ENCODE data around the gene DNAJC4.

DNAJC4 gene

GRCh38 chr11:64226507-64227051, 3.8 kb upstream of the DNAJC4 start:
- TF ChIP-seq, protein P1, sequence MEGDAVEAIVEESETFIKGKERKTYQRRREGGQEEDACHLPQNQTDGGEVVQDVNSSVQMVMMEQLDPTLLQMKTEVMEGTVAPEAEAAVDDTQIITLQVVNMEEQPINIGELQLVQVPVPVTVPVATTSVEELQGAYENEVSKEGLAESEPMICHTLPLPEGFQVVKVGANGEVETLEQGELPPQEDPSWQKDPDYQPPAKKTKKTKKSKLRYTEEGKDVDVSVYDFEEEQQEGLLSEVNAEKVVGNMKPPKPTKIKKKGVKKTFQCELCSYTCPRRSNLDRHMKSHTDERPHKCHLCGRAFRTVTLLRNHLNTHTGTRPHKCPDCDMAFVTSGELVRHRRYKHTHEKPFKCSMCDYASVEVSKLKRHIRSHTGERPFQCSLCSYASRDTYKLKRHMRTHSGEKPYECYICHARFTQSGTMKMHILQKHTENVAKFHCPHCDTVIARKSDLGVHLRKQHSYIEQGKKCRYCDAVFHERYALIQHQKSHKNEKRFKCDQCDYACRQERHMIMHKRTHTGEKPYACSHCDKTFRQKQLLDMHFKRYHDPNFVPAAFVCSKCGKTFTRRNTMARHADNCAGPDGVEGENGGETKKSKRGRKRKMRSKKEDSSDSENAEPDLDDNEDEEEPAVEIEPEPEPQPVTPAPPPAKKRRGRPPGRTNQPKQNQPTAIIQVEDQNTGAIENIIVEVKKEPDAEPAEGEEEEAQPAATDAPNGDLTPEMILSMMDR (IDR thresholded peaks at IDR 0.05; ENCODE audit: borderline replicate concordance, control extremely low read depth, extremely low read depth, insufficient read depth, missing control alignments), result no peak
- in situ Hi-C loops (cut with MboI; ENCODE audit: low sequenced_read_pairs, unreplicated experiment), result no loop called here
- DNase-seq (ENCODE audit: low spot score), result peak; percentile 84

DNA sequence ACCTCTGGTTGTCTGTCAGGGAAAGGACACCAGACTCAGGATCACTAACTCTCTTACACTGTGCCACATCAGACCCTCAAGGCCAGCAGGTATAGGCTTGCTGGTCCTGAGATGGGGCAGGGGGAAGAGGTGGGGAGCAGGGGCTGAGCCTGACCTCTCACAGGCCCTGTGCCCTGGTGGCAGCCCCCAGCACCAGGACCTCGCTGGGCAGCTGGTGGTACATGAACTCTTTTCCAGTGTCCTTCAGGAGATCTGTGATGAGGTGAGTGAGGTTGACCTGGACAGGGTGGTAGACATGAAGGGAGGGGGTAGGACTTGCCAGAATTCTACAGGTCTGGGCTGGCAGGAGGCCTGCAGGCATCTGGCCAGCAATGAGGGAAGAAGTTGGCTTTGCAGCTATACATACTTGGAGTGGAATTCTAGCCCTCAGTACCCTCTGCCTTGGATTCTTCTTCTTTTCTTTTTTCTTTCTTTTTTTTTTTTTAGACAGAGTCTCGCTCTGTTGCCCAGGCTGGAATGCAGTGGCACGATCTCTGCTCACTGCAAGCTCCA, 2.9 kb upstream of the DNAJC4 start:
- in situ Hi-C loops (cut with MboI; ENCODE audit: low sequenced_read_pairs, unreplicated experiment), result no loop called here
- no peak for DNase-seq (ENCODE audit: low spot score)
- TF ChIP-seq, protein P1 (IDR thresholded peaks at IDR 0.05; ENCODE audit: borderline replicate concordance, control extremely low read depth, extremely low read depth, insufficient read depth, missing control alignments), result no peak

DNA sequence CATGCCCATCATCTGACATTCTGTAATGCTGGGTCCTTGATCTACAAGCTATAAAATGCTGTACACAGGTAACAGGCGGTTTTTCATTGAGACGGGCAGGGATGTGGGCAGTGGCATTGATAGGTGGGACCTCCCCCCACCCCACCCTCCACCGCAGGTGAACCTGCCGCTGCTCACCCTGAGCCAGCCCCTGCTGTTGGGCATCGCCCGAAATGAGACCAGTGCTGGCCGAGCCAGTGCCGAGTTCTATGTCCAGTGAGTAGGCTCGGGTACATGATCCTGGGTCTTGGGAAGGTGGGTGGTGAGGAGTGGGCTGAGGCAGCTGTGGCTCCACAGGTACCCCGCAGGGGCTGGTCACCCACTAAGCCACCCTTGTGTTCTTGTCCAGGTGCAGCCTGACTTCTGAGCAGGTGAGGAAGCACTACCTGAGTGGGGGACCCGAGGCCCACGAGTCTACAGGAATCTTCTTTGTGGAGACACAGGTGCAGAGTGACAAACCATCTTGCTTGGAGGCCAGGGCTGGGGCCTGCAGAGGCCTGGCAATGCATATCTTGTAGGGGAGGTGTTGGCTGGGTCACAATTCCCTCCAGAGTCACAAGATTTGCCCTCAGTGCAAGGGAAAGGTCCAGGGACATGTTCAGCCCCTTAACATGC, 1.1 kb upstream of the DNAJC4 start:
- no peak for DNase-seq (ENCODE audit: low spot score)
- in situ Hi-C loops (cut with MboI; ENCODE audit: low sequenced_read_pairs, unreplicated experiment), result no loop called here
- TF ChIP-seq, protein P1 (IDR thresholded peaks at IDR 0.05; ENCODE audit: borderline replicate concordance, control extremely low read depth, extremely low read depth, insufficient read depth, missing control alignments), result no peak

DNA sequence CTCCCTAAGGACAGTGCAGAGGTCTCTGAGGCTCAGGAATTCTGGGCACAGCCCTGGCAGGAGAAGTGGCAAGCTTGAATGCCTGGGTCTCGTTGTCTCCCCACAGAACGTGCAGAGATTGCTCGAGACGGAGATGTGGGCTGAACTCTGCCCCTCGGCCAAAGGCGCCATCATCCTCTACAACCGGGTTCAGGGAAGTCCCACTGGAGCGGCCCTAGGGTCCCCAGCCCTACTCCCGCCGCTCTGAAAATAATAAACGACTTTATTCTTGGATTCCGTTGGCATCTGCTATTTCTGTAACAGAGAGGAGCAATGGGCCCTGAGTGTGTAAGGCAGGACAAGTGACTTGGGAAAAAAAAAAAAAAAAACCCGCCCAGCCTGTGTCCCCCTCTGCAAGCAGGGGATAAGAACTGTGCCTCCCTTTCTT, 591 bp upstream of the DNAJC4 start:
- in situ Hi-C loops (cut with MboI; ENCODE audit: low sequenced_read_pairs, unreplicated experiment), result no loop called here

DNA sequence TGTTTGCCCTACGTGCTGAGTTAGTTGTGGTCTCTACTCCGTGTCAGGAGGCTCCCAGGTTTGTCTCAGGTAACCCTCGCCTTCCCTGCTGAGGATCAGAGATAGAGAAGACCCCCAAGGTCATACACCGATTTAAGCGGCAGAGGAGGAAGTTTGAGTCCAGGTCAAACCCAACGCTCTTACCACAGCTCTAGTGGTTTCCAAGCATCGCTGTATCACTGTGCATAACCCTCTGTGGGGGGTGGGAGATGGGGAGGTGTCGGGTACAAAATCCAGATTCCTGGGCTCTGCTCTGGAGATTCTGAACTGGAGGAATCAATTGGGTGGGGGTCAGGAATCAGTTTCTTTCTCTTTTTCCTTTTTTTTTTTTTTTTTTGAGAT, 627 bp downstream of the DNAJC4 start:
- in situ Hi-C loops (cut with MboI; ENCODE audit: low sequenced_read_pairs, unreplicated experiment), result no loop called here
- no peak for DNase-seq (ENCODE audit: low spot score)
- TF ChIP-seq, protein P1 (IDR thresholded peaks at IDR 0.05; ENCODE audit: borderline replicate concordance, control extremely low read depth, extremely low read depth, insufficient read depth, missing control alignments), result no peak

More for the DNA sequence above, 591 bp upstream of the DNAJC4 start:
- TF ChIP-seq, protein P1 (IDR thresholded peaks at IDR 0.05; ENCODE audit: borderline replicate concordance, control extremely low read depth, extremely low read depth, insufficient read depth, missing control alignments), result no peak
- no peak for DNase-seq (ENCODE audit: low spot score)

- DNase-seq (ENCODE audit: low spot score), result no peak
- TF ChIP-seq, protein P1 (IDR thresholded peaks at IDR 0.05; ENCODE audit: borderline replicate concordance, control extremely low read depth, extremely low read depth, insufficient read depth, missing control alignments), result no peak
- in situ Hi-C loops (cut with MboI; ENCODE audit: low sequenced_read_pairs, unreplicated experiment), result no loop called here
These were observed 1.2 kb downstream of the DNAJC4 start for GRCh38 chr11:64231546-64231945.
